Activated naive CD4-positive, alpha-beta T cell treated with anti-CD3 and anti-CD28 coated beads, Interleukin-2, amount 10 ng/mL, durations not matched to agents 7 days and 5 days (primary cell): ENCODE data around the gene RGMA.
A peak's percentile ranks its signal among the peaks of the same experiment; 100 is the strongest.

ENCODE experiments used
- CTCF ChIA-PET: fragments of 350-600 bp; sonication (Branson Sonifier 250); formaldehyde crosslinking; loops from one replicate; lab custom pipeline; 2021; ENCODE audit warnings: antibody characterized with exemption; lab: Charles Lee
- DNase-seq: peaks from one replicate; pipeline ENCODE4 v3.0.0-alpha.2; 2020
- H3K27ac Mint-ChIP-seq: one replicate; pipeline ENCODE4 v1.8.0; 2021; ENCODE audit warnings: mild to moderate bottlenecking, moderate library complexity, mixed read lengths
- H3K27me3 Mint-ChIP-seq: one replicate; pipeline ENCODE4 v1.8.0; 2021; ENCODE audit warnings: mild to moderate bottlenecking, mixed read lengths
- H3K36me3 Mint-ChIP-seq: one replicate; pipeline ENCODE4 v1.8.0; 2021; ENCODE audit warnings: mixed read lengths
- H3K4me1 Mint-ChIP-seq: one replicate; pipeline ENCODE4 v1.8.0; 2021; ENCODE audit warnings: mixed read lengths
- H3K4me3 Mint-ChIP-seq: one replicate; pipeline ENCODE4 v1.8.0; 2021; ENCODE audit warnings: mild to moderate bottlenecking, moderate library complexity, mixed read lengths
- H3K9me3 Mint-ChIP-seq: one replicate; pipeline ENCODE4 v1.8.0; 2021; ENCODE audit warnings: mixed read lengths

RGMA gene

DNA sequence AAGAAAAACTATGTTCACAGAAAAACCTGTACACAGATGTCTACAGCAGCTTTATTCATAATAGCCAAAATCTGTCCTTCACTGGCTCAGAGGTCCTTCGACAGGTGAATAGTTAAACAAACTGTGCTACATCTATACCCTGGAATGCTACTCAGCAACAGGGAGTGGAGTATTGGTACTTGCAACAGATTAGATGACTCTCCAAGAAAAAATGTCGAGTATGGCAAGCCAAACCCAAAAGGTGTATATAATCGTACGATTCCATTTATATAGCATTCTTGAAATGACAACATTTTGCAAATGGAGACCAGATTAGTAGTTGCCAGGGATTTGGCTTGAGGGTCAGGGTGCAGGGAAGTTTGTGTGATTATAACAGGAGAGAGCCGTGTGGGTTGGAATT lies 22.4 kb upstream of the RGMA start:
- Mint-ChIP-seq H3K27me3 (peaks cover 68% of the 10 kb centered on the region), H3K36me3 (no peaks in the 10 kb centered on the region)

DNA sequence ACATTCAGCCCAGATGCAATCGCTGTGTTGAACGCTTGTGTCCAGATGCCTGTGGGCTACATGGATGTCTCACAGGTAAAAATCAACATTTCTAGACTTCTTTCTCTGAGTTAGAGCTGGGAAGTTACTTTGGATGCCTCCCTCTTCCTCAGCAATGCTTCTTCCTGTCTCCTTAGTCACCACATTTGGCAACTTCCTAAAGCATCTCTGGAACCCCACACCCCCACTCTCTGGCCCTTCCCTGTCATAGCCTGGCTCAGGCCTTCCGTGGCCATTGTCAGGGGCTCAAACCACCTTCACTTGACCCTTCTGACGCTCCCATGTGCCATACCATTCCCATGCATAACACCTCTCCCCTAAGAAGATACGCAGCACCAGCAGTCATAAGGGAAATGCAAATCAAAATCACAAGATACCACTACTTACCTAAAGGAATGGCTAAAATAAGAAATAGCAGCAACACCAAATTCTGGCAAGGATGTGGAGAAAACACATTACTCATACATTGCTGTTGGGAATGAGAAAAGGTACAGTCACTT lies 21.6 kb upstream of the RGMA start:
- CTCF ChIA-PET = no interaction called here
- DNase-seq = no peak
- H3K9me3 Mint-ChIP-seq = no peaks in the 10 kb centered on the region
- H3K27ac Mint-ChIP-seq = no peak overlapping the region
- peaks cover 71% of the 10 kb centered on the region for H3K27me3 Mint-ChIP-seq
- no peaks in the 10 kb centered on the region for H3K36me3 Mint-ChIP-seq
- no peak overlapping the region for H3K4me3 Mint-ChIP-seq
- H3K4me1 Mint-ChIP-seq = peaks cover 3% of the 10 kb centered on the region

More for the DNA sequence above, 22.4 kb upstream of the RGMA start:
- no peak for DNase-seq
- CTCF ChIA-PET = no interaction called here
- H3K9me3 Mint-ChIP-seq = no peaks in the 10 kb centered on the region
- H3K4me3 Mint-ChIP-seq = no peak overlapping the region
- peaks cover 3% of the 10 kb centered on the region for H3K4me1 Mint-ChIP-seq
- no peak overlapping the region for H3K27ac Mint-ChIP-seq

DNA sequence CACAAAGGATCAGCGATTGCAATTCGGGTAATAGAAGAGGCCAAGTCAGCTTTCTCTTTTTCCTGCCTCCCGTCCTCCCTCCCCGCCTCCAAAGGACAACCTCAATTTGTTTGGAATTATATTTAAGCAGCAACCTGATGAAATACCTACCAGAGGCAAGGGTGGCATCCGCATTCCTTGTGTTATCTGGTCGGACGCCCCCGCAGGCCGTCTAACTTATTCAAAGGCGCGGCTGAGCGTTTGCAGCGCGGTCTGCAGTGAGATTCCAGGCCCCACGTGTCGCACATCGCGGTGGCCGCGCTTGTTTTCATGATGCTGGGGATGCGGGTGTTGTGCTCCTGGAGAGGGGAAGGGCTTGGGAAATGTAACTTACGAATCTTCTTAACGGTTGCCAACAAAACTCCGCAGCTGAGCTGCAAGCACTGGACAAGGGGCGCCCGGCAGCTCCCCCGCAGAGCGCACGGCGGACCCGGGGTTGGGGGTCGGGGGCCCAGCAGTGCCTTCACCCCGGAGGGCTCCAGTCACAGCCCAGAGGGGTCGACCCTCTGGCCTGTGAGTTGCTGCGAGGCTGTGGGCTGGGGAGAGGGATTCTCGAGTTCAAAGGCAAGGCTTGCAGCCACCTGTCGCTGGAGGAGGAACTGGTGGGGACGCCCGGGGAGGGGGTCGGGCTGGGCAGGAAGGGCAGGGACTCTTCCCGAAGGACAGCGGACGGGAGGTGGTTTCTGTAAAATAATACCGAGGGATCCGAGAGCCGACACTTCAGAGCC lies 20.5 kb upstream of the RGMA start:
- Mint-ChIP-seq H3K4me1 (peaks cover 3% of the 10 kb centered on the region), H3K9me3 (no peaks in the 10 kb centered on the region), H3K27ac (no peak overlapping the region), H3K36me3 (no peaks in the 10 kb centered on the region), H3K27me3 (peaks cover 70% of the 10 kb centered on the region), H3K4me3 (no peak overlapping the region)
- CTCF ChIA-PET = no interaction called here
- DNase-seq = no peak

DNA sequence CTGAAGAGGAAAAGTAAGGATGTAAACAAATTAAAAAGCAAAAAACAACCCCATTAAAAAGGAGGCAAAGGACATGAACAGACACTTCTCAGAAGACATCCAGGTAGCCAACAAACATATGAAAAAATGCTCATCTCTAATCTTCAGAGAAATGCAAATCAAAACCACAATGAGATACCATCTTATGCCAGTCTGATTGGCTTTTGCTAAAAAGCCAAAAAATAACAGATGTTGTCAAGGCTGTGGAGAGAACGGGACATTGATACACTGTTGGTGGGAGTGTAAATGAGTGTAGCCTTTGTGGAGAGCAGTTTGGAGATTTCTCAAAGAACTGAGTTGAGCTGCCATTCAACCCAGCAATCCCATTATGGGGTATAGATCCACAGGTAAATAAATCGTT lies 18.6 kb upstream of the RGMA start:
- H3K36me3 Mint-ChIP-seq = no peaks in the 10 kb centered on the region
- H3K27me3 Mint-ChIP-seq = peaks cover 71% of the 10 kb centered on the region
- H3K4me1 Mint-ChIP-seq = peaks cover 3% of the 10 kb centered on the region
- H3K4me3 Mint-ChIP-seq = no peak overlapping the region
- H3K27ac Mint-ChIP-seq = no peak overlapping the region
- no peak for DNase-seq
- no peaks in the 10 kb centered on the region for H3K9me3 Mint-ChIP-seq
- CTCF ChIA-PET = no interaction called here

DNA sequence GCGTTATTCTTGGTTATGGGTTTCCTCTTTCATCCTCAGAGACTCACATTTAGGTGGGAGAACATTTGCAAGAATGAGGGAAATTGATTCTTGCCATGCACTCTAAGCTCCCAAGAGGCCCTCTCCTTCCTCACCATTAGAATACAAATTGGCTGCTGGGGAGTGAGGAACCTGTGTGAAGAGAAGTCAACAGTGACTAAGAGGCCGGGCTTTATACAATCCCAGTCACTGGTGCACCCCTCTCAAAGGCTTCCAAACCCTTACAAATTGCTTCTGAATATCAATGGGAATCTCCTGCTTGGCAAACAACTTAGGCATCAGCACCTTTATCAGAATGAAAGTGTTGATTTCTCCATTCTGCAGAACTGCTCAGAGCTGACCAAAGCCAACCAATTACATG lies 16.5 kb upstream of the RGMA start:
- Mint-ChIP-seq H3K27ac (no peak overlapping the region), H3K9me3 (no peaks in the 10 kb centered on the region)

DNA sequence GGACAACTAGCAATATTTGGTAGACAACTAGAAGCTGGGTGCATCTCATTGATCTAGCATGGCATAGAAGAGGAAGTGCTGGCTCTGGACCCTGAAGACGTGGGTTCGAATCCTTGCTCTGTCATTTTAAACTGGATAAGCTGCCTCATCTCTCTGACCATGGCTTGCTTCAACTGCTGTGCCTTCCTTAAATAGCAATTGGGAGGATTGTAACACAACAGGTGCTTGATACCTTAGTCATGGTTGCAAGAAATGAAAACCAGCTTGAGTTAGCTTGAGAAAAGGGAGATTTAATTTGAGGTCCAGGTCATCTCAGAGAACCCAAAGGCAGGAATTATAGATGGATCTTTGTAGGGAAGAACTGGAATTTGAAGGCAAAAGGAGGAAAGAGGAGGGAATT lies 14.8 kb upstream of the RGMA start:
- Mint-ChIP-seq H3K4me3 (no peak overlapping the region), H3K27me3 (peaks cover 62% of the 10 kb centered on the region), H3K4me1 (peaks cover 3% of the 10 kb centered on the region), H3K36me3 (no peaks in the 10 kb centered on the region), H3K9me3 (no peaks in the 10 kb centered on the region), H3K27ac (no peak overlapping the region)
- no peak for DNase-seq
- CTCF ChIA-PET = no interaction called here

More for the DNA sequence above, 16.5 kb upstream of the RGMA start:
- DNase-seq = no peak
- CTCF ChIA-PET = no interaction called here
- no peak overlapping the region for H3K4me3 Mint-ChIP-seq
- H3K4me1 Mint-ChIP-seq = peaks cover 3% of the 10 kb centered on the region
- H3K27me3 Mint-ChIP-seq = peaks cover 70% of the 10 kb centered on the region
- no peaks in the 10 kb centered on the region for H3K36me3 Mint-ChIP-seq

DNA sequence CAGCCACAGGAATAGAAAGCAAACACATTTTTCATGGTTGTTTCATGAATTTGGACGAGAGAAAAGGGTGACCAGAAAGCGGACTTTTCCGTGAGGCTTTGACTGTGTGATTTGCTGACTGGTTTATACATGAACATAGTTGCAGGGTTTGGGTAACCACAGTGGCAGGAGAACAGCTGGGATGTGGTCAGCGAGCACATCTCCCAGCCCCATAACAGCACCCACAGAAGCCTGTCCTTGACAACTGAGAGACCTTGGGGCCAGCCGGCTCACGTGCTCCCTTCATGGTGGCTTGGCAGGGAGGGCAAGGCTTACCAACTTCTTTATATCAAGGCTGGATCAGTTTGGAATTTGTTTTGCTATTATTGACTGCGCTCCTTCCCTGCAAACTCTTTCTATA lies 13.2 kb upstream of the RGMA start:
- peaks cover 51% of the 10 kb centered on the region for H3K27me3 Mint-ChIP-seq
- H3K9me3 Mint-ChIP-seq = no peaks in the 10 kb centered on the region
- no peaks in the 10 kb centered on the region for H3K4me1 Mint-ChIP-seq
- CTCF ChIA-PET = interaction anchor here (0.8 kb wide), 1 partner anchor 307 kb away, joined by 3 read pairs; no protein-coding TSS in a partner anchor
- H3K36me3 Mint-ChIP-seq = no peaks in the 10 kb centered on the region
- DNase-seq = no peak
- H3K27ac Mint-ChIP-seq = no peak overlapping the region
- no peak overlapping the region for H3K4me3 Mint-ChIP-seq

DNA sequence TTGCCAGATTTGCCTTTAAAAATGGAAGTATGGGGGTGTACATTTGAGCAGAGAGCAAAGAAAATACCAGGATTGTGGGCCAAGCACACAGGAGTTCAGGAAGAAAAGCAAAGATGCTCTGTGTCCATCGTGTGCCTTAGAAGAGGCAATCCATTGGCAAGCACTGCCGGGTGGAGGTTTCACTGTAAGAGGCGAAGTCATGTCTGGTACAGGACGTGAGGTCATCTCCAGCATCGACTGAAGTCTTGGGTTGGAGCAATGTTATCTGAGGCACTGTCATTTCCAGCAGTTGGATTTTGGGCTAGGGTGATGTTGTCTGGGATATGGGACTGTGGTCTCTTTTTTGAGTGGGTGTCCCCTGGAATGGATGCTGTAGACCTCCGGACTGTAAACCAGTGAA lies 4.8 kb upstream of the RGMA start:
- no peak overlapping the region for H3K4me3 Mint-ChIP-seq
- CTCF ChIA-PET = no interaction called here
- no peak overlapping the region for H3K27ac Mint-ChIP-seq
- no peak for DNase-seq
- H3K9me3 Mint-ChIP-seq = no peaks in the 10 kb centered on the region
- H3K4me1 Mint-ChIP-seq = peaks cover 3% of the 10 kb centered on the region
- H3K36me3 Mint-ChIP-seq = no peaks in the 10 kb centered on the region
- H3K27me3 Mint-ChIP-seq = peaks cover 4% of the 10 kb centered on the region

DNA sequence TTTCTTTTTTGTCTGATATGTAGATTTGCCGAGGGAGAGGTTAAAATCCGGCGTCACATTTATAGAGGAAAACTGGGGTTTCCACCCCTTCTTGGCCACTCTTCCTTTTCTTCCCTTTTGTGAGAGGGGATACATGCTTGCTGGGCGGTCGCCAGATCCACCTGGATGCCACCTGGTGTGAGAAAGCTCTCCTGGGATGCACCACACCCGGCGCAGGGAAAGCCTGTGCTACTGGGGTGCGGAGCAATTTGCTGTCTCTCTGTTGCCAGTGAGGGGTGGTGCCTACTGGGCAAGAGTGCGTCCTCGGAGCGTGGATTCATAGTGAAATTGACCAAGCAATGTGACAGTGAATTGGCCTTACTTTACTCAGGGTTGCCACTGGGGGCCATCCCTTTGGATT lies 2.5 kb upstream of the RGMA start:
- Mint-ChIP-seq H3K27ac (no peak overlapping the region), H3K27me3 (peaks cover 24% of the 10 kb centered on the region), H3K36me3 (no peaks in the 10 kb centered on the region), H3K4me3 (no peak overlapping the region), H3K4me1 (peaks cover 11% of the 10 kb centered on the region), H3K9me3 (no peaks in the 10 kb centered on the region)
- CTCF ChIA-PET = interaction anchor here (1.8 kb wide), 1 partner anchor 1028 kb away, joined by 8 read pairs; no protein-coding TSS in a partner anchor
- DNase-seq = no peak

DNA sequence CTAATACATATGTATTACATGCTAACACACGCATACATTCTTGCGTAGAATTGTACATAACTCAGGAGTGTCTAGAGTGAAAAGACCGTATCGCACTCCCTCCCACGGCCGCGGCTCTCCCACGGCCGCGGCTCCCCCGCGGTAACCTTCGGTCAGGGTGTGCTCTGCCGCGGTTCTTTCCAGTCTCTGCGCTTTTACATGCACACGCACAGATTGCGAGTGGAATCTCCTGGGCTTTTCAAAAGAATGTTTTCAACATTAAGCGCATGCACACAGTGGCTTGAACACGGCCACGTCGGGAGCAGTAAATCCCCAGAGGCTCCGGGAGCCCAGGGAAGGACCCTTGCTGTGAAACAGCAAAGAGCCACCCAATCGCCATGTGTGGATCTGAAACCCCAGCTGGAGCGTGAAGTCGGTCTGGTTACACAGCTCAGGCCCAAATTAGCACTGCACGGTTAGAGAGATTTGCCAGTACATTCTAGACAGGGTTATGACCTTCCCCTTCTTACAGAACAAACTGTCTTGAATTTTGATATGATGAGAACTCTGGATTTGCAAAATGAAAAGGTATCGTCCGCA lies 805 bp upstream of the RGMA start:
- H3K4me3 Mint-ChIP-seq = peak overlapping the region; percentile 61
- no peaks in the 10 kb centered on the region for H3K9me3 Mint-ChIP-seq
- DNase-seq = no peak
- CTCF ChIA-PET = interaction anchor here (1.5 to 1.8 kb wide), 2 partner anchors 81 to 1030 kb away, joined by 3 to 8 read pairs; no protein-coding TSS in a partner anchor
- no peaks in the 10 kb centered on the region for H3K36me3 Mint-ChIP-seq
- no peak overlapping the region for H3K27ac Mint-ChIP-seq
- peaks cover 28% of the 10 kb centered on the region for H3K27me3 Mint-ChIP-seq
- peaks cover 11% of the 10 kb centered on the region for H3K4me1 Mint-ChIP-seq

DNA sequence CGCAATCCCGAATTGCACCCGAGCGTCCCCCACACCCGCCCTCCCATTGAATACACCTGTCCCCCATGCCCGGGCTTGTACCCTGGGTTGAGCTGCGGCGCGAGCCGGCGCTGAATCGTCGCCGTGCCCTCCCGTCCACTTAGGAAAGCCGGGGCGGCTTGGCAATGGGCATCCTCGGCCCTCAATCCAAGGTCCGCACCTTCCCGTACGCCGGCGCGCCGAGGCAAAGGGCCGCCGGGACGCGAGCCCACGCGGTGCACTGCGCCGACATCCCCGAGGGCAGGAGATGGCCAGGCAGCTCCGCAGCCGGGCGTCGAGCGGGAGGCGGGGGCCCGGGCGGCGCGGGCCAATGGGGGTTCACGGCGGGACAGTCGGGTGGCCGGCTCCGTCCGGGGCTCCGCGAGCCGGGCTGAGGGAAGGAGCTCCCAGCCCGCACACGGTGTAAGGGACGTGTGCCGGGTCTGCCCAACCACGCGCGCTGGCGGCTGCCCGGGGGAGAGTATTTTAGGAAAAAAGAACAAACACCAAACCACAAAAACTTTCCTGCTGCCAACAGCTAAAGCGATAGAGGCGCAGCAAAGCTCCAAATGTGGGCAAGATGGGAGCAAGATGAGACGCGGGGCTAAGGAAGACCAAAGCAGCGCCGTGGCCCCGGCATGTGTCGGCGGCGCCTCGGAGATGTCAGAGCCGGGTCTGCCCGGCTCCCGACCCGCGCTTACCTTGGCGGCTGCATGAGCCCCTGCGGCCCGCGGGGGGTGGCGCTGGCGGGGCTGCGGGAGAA lies 621 bp downstream of the RGMA start:
- peak; percentile 38 for DNase-seq

DNA sequence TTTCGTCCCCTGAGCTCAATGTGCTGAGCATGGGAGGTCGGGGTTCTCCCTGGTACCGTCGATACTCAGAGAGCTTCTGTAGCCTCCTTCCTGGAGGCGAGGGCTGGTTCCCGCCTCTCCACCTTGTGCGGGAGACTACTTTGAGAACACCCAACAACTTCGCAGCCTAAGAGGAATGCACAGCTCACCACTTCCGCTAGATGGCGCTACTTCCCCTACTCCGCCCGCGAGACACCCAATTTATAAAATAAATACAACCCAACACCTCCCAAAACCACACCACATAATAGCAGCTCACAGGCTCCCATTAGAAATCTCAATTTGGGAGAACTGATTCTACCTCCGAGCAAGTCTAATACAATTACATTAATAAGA lies 1.2 kb downstream of the RGMA start:
- Mint-ChIP-seq H3K9me3 (no peaks in the 10 kb centered on the region), H3K4me1 (peaks cover 11% of the 10 kb centered on the region), H3K4me3 (peak overlapping the region; percentile 61), H3K36me3 (no peaks in the 10 kb centered on the region), H3K27me3 (peaks cover 44% of the 10 kb centered on the region), H3K27ac (no peak overlapping the region)
- CTCF ChIA-PET = interaction anchor here (0.7 to 2.5 kb wide), 29 partner anchors 9 to 1038 kb away, joined by 3 to 19 read pairs (median 4); no protein-coding TSS in a partner anchor
- peak; percentile 81 for DNase-seq

More for the DNA sequence above, 621 bp downstream of the RGMA start:
- H3K27ac Mint-ChIP-seq = no peak overlapping the region
- CTCF ChIA-PET = interaction anchor here (0.7 to 2.5 kb wide), 24 partner anchors 9 to 1037 kb away, joined by 3 to 19 read pairs (median 4); no protein-coding TSS in a partner anchor
- H3K27me3 Mint-ChIP-seq = peaks cover 38% of the 10 kb centered on the region
- H3K9me3 Mint-ChIP-seq = no peaks in the 10 kb centered on the region
- H3K4me3 Mint-ChIP-seq = peak overlapping the region; percentile 69
- no peaks in the 10 kb centered on the region for H3K36me3 Mint-ChIP-seq
- H3K4me1 Mint-ChIP-seq = peaks cover 11% of the 10 kb centered on the region

DNA sequence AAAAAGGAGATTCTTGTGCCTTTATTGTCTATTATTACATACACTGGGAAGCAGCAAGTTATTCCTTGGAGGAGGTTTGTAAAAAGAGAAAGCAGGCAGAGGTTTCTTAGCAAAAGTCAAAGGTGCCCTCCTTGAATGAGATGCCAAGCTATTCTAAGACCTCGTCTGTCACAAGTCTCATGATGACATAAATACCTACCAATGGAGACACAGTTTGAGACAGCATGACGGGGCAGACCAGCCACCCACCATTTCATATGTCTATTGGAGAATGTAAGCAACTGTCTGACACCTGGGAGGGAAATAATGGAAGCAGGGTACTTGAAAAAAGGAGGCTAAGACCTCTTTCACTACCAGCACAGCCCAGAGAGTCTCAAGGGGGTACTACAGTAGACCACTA lies 2.2 kb downstream of the RGMA start:
- H3K36me3 Mint-ChIP-seq = no peaks in the 10 kb centered on the region
- H3K4me3 Mint-ChIP-seq = no peak overlapping the region
- no peaks in the 10 kb centered on the region for H3K9me3 Mint-ChIP-seq
- DNase-seq = no peak
- peaks cover 46% of the 10 kb centered on the region for H3K27me3 Mint-ChIP-seq
- CTCF ChIA-PET = interaction anchor here (1.1 to 2.5 kb wide), 4 partner anchors 61 to 1033 kb away, joined by 3 to 19 read pairs (median 4); no protein-coding TSS in a partner anchor
- H3K4me1 Mint-ChIP-seq = peaks cover 11% of the 10 kb centered on the region
- H3K27ac Mint-ChIP-seq = no peak overlapping the region

DNA sequence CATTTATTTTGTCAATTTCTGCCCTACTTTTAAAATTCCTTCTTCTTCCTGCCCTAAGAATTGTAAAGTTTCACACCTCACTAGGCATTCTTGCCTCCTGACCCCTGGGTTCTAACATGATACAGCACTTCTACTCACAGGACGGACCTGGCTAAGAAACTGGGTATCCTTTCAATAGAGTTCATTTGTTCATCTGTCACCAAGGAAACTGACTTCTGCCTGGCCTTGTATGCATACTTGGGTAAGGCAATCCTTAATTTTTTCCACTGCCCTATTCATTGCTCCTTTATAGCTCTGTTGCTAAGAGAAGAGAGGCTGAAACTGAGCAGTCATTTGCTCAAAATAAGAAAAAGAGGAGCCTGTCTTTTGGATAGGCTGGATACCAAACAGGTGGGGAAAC lies 3.3 kb downstream of the RGMA start:
- Mint-ChIP-seq H3K4me1 (peaks cover 11% of the 10 kb centered on the region), H3K27ac (no peak overlapping the region), H3K9me3 (no peaks in the 10 kb centered on the region), H3K27me3 (peaks cover 54% of the 10 kb centered on the region), H3K4me3 (no peak overlapping the region), H3K36me3 (no peaks in the 10 kb centered on the region)
- no peak for DNase-seq
- CTCF ChIA-PET = no interaction called here
